GM12878 (cell line): Measurements from ENCODE around the gene ZSWIM6. TPM values are rescaled to one million over a fixed set of nuclear protein-coding genes. Genes with fewer than 3 reads are reported as not detected.

ENCODE experiments used
- ATAC-seq: fragments of 200-7000 bp; cut with Tn5 transposase; 3 replicates; pipeline ENCODE4 v1.9.1; 2020; ENCODE audit warnings: mild to moderate bottlenecking, moderate library complexity
- BruUV-seq: library from RNA; stranded (reverse); fragments of 400-500 nt; replicated peaks from 2 replicates; lab custom pipeline; 2021; lab: Mats Ljungman, UMichigan
- CTCF ChIA-PET: fragments of 300-600 bp; sonication (Branson Sonifier 250); formaldehyde crosslinking; extraction: SDS; loops from one replicate; lab custom pipeline; 2021; ENCODE audit warnings: inconsistent platforms; lab: Yijun Ruan, JAX
- POLR2A ChIA-PET: fragments of 350-600 bp; formaldehyde crosslinking; extraction: SDS; loops from one replicate; lab custom pipeline; 2021; ENCODE audit warnings: inconsistent platforms; lab: Charles Lee
- RAD21 ChIA-PET: fragments of 300-600 bp; sonication (Branson Sonifier 250); formaldehyde crosslinking; loops from one replicate; lab custom pipeline; 2023; ENCODE audit warnings: antibody characterized with exemption; ENCODE audit not compliant: unreplicated experiment; lab: Charles Lee
- SMC1A ChIA-PET: fragments of 300-600 bp; sonication (Branson Sonifier 250); formaldehyde crosslinking; loops from one replicate; lab custom pipeline; 2023; ENCODE audit not compliant: unreplicated experiment, uncharacterized antibody; lab: Charles Lee
- DNase-seq: peaks from one replicate; pipeline ENCODE4 v3.0.0-alpha.2; 2011; ENCODE audit warnings: low read depth, low spot score
- FAIRE-seq: peaks from 3 replicates; lab custom pipeline; 2011; peaks lifted over from hg19 to GRCh38; lab: Jason Lieb, UNC
- H2AFZ ChIP-seq: 2 replicates; pipeline ENCODE4 v1.6.0; 2011; ENCODE audit warnings: low read depth, low read length, control low read depth; ENCODE audit not compliant: control insufficient read depth
- H3K27ac ChIP-seq: 2 replicates; pipeline ENCODE4 v1.5.1; 2011; ENCODE audit warnings: control low read depth; ENCODE audit not compliant: control insufficient read depth, insufficient read depth
- H3K27me3 ChIP-seq, 2 experiments: replicated peaks in 1 of 2; 2 replicates each; pipeline versions ENCODE4 v1.6.0 to v1.6.1; 2011; ENCODE audit warnings: low read length in 1 of 2; ENCODE audit not compliant: control insufficient read depth in 2 of 2, insufficient read depth in 2 of 2
- H3K36me3 ChIP-seq, 2 experiments: 2 replicates each; pipeline ENCODE4 v1.5.1; 2011; ENCODE audit warnings: low read length in 1 of 2; ENCODE audit not compliant: control insufficient read depth in 2 of 2, insufficient read depth in 2 of 2
- H3K4me1 ChIP-seq: 2 replicates; pipeline ENCODE4 v1.6.1; 2011; ENCODE audit warnings: mild to moderate bottlenecking, low read length, moderate library complexity, mixed read lengths; ENCODE audit not compliant: control insufficient read depth, insufficient read depth
- H3K4me2 ChIP-seq: 2 replicates; pipeline ENCODE4 v1.6.0; 2011; ENCODE audit warnings: control low read depth; ENCODE audit not compliant: control insufficient read depth, insufficient read depth
- H3K4me3 ChIP-seq: fragments of 200-600 bp; sonication (generic); 2 replicates; pipeline ENCODE4 v1.5.1; 2016
- H3K79me2 ChIP-seq: 2 replicates; pipeline ENCODE4 v1.6.0; 2011; ENCODE audit warnings: low read length; ENCODE audit not compliant: control insufficient read depth, insufficient read depth
- H3K9ac ChIP-seq: 2 replicates; pipeline ENCODE4 v1.8.0; 2011; ENCODE audit warnings: low read length, control low read depth, mixed read lengths; ENCODE audit not compliant: control insufficient read depth, insufficient read depth
- H3K9me3 ChIP-seq: replicated peaks from 3 replicates; pipeline ENCODE4 v1.5.1; 2011; ENCODE audit warnings: mild to moderate bottlenecking, low read length; ENCODE audit not compliant: control insufficient read depth, insufficient read depth
- H4K20me1 ChIP-seq: 2 replicates; pipeline ENCODE4 v1.6.0; 2011; ENCODE audit not compliant: control insufficient read depth, insufficient read depth
- CEBPZ ChIP-seq: fragments of 150-350 bp; IDR thresholded peaks from 2 replicates; pipeline ENCODE4 v1.6.1; 2016; ENCODE audit warnings: low read depth, low read length
- CHD1 ChIP-seq: IDR thresholded peaks from 2 replicates; pipeline ENCODE4 v1.6.1; 2012; ENCODE audit warnings: low read depth, low read length, improper control_type of control experiment
- CREB1 ChIP-seq: IDR thresholded peaks from 2 replicates; pipeline ENCODE4 v1.6.1; 2012; ENCODE audit warnings: low read depth, mild to moderate bottlenecking, inconsistent platforms
- MTA2 ChIP-seq: fragments of 450-650 bp; IDR thresholded peaks from 2 replicates; pipeline ENCODE4 v1.6.1; 2016; ENCODE audit warnings: low read depth, mild to moderate bottlenecking, moderate library complexity
- PML ChIP-seq: IDR thresholded peaks from 2 replicates; pipeline ENCODE4 v1.6.1; 2012; ENCODE audit warnings: low read length, inconsistent platforms
- POU2F2 ChIP-seq: IDR thresholded peaks from 3 replicates; pipeline ENCODE4 v1.6.1; 2011; ENCODE audit warnings: low read depth, mild to moderate bottlenecking, low read length, borderline replicate concordance
- ZNF207 ChIP-seq: fragments of 450-650 bp; IDR thresholded peaks from 2 replicates; pipeline ENCODE4 v1.6.1; 2014; ENCODE audit warnings: antibody characterized with exemption, mild to moderate bottlenecking, borderline replicate concordance
- ZNF592 ChIP-seq: fragments of 450-650 bp; IDR thresholded peaks from 2 replicates; pipeline ENCODE4 v1.6.1; 2017; ENCODE audit warnings: mild to moderate bottlenecking, moderate library complexity
- WGBS: methylation state at CpG from one replicate; pipeline ENCODE4 v1.1.6; 2016; ENCODE audit warnings: low lambda C conversion rate; ENCODE audit not compliant: insufficient replicate concordance, insufficient coverage; ENCODE audit errors: missing lambda C conversion rate; 5-methylcytosine and 5-hydroxymethylcytosine counted together
- in situ Hi-C: fragments of 300-500 bp; cut with MboI; formaldehyde crosslinking; loops from 9 replicates; pipeline ENCODE4 v1.14.3; 2018; ENCODE audit warnings: mixed read lengths
- intact Hi-C: fragments of 100-400 bp; cut with micrococcal nuclease; formaldehyde crosslinking; loops from one replicate; pipeline ENCODE4 v1.14.2; 2022; ENCODE audit not compliant: unreplicated experiment
- polyA plus RNA-seq, 11 experiments: library from polyadenylated mRNA; depleted of rRNA in 4 of 11; unstranded in 6 of 11; stranded (reverse) in 5 of 11; fragments of >200 nt; fragmentation: Nextera tagmentation in 4 of 11; fragmentation: Illumina TruSeq in 1 of 11; extraction: Ambion mirVana in 4 of 11; extraction: Trizol in 1 of 11; gene quantifications; 1 replicate in 1 of 11; 2 replicates in 10 of 11; pipeline versions ENCODE4 v1.2.1 to v1.2.3, GENCODE V29; 2011 to 2016; ENCODE audit warnings: inconsistent platforms in 2 of 11, missing spikeins in 2 of 11, low read depth in 1 of 11
- total RNA-seq, 4 experiments: library from RNA; depleted of rRNA in 3 of 4; stranded (reverse); fragments of >200 nt in 3 of 4; fragmentation: Illumina TruSeq in 1 of 4; extraction: Trizol in 1 of 4; gene quantifications; 2 replicates each; pipeline versions ENCODE4 v1.2.1 to v1.2.3, GENCODE V29; 2013 to 2021
- TF ChIP-seq, protein P1 (sequence below): fragments of 450-650 bp; IDR thresholded peaks from 2 replicates; pipeline ENCODE4 v1.6.1; 2017; ENCODE audit warnings: mild to moderate bottlenecking

The ZSWIM6 gene
- total and polyA plus RNA-seq, 10 of the 15 experiments (the other 5 are each of a cell fraction or from before 2014, with no cell fraction given), result 0.53 to 6.2 (median 3.4) TPM

DNA sequence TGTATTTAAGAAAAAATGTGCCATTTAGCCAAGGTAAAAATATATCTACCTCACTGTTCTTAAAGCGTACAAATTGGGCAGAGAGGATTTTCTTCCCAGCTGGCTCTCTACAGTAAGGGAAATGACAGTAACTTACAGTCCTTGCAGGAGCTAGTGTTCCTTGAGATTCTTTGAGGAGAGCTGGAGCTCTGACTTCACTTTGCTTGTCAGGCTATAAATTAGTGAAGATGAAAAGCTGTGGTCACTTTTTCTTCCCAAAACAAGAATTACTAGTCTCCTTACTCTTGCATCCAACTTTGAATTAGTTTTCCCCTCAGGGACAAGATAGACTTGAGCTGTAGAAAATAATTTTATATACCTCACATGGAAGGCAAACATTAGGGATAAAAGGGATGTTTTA, 129.9 kb downstream of the ZSWIM6 start:
- 33% methylated on average over 1 of the region's 1 CpG for WGBS
- RAD21 ChIA-PET, result no interaction called here
- Histone ChIP-seq H3K36me3 (no peaks in the 10 kb centered on the region), H3K4me2 (no peak overlapping the region), H3K4me1 (no peaks in the 10 kb centered on the region), H3K4me3 (no peak overlapping the region)
- SMC1A ChIA-PET, result interaction anchor here (0.9 to 2.4 kb wide), 3 partner anchors 11 to 27 kb away, joined by 4 to 6 read pairs (median 5); no protein-coding TSS in a partner anchor
- TF ChIP-seq MTA2 (no peak), ZNF592 (no peak), CREB1 (no peak), CHD1 (no peak), PML (no peak), POU2F2 (no peak), ZNF207 (no peak), CEBPZ (no peak)
- TF ChIP-seq, protein P1, sequence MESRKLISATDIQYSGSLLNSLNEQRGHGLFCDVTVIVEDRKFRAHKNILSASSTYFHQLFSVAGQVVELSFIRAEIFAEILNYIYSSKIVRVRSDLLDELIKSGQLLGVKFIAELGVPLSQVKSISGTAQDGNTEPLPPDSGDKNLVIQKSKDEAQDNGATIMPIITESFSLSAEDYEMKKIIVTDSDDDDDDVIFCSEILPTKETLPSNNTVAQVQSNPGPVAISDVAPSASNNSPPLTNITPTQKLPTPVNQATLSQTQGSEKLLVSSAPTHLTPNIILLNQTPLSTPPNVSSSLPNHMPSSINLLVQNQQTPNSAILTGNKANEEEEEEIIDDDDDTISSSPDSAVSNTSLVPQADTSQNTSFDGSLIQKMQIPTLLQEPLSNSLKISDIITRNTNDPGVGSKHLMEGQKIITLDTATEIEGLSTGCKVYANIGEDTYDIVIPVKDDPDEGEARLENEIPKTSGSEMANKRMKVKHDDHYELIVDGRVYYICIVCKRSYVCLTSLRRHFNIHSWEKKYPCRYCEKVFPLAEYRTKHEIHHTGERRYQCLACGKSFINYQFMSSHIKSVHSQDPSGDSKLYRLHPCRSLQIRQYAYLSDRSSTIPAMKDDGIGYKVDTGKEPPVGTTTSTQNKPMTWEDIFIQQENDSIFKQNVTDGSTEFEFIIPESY, result no peak
- TF ChIP-seq, all 136 proteins: peak for 0
- Histone ChIP-seq H3K27ac (no peak overlapping the region), H3K79me2 (no peaks in the 10 kb centered on the region), H2AFZ (no peak overlapping the region), H3K27me3 (no peaks in the 10 kb centered on the region), H3K9me3 (no peaks in the 10 kb centered on the region), H4K20me1 (no peaks in the 10 kb centered on the region), H3K9ac (no peak overlapping the region)
- ChIA-PET POLR2A (no interaction called here), CTCF (interaction anchor here (0.6 to 1.1 kb wide), 2 partner anchors 9 to 40 kb away, joined by 3 to 4 read pairs; no protein-coding TSS in a partner anchor)
- ATAC-seq, result no peak
- FAIRE-seq, result no peak
- no TSS peak for BruUV-seq
- no peak for DNase-seq
- intact Hi-C loops, result no loop called here
- in situ Hi-C loops, result no loop called here
